Sigmoid colon (tissue), 7 donors: ENCODE results near the gene CRACR2A. TPM values are rescaled to one million over a fixed set of nuclear protein-coding genes. Genes with fewer than 3 reads are reported as not detected.

Experiments used
- DNase-seq: peaks from one replicate; pipeline ENCODE4 v3.0.0-alpha.2; 2019
- H3K27ac ChIP-seq, 4 donors: fragments of 200-600 bp; sonication (generic); one replicate each; pipeline ENCODE4 v1.5.1; 2016 to 2019; ENCODE audit warnings: mild to moderate bottlenecking in 1 of 4
- H3K27me3 ChIP-seq, 3 donors: fragments of 200-600 bp; sonication (generic); one replicate each; pipeline ENCODE4 v1.5.1; 2019; ENCODE audit warnings: mild to moderate bottlenecking in 1 of 3
- H3K36me3 ChIP-seq, 4 donors: fragments of 200-600 bp; sonication (generic); one replicate each; pipeline ENCODE4 v1.5.1; 2016 to 2019
- H3K4me1 ChIP-seq, 4 donors: fragments of 200-600 bp; sonication (generic); one replicate each; pipeline ENCODE4 v1.5.1; 2017 to 2019
- H3K4me3 ChIP-seq, 4 donors: fragments of 200-600 bp; sonication (generic); one replicate each; pipeline ENCODE4 v1.5.1; 2017 to 2019; ENCODE audit warnings: mild to moderate bottlenecking in 2 of 4, moderate library complexity in 1 of 4
- H3K9me3 ChIP-seq, 4 donors: fragments of 200-600 bp in 3 of 4; sonication (generic) in 3 of 4; one replicate each; pipeline versions ENCODE4 v1.5.1 to v1.6.1; 2013 to 2019
- EP300 ChIP-seq, 4 donors: sonication (generic); formaldehyde crosslinking; IDR thresholded peaks; one replicate each; pipeline ENCODE4 v1.6.1; 2017; ENCODE audit warnings: antibody characterized with exemption in 4 of 4
- POLR2A ChIP-seq, 2 donors: fragments of 450-650 bp; IDR thresholded peaks; one replicate each; pipeline ENCODE4 v1.6.1; 2016; ENCODE audit warnings: antibody characterized with exemption in 2 of 2, mild to moderate bottlenecking in 2 of 2, moderate library complexity in 2 of 2
- POLR2AphosphoS5 ChIP-seq, 4 donors: sonication (generic); formaldehyde crosslinking; IDR thresholded peaks; one replicate each; pipeline ENCODE4 v1.6.1; 2017; ENCODE audit warnings: antibody characterized with exemption in 4 of 4
- WGBS, 2 donors: extraction: QIAGEN DNeasy Blood & Tissue Kit; methylation state at CpG; one replicate each; pipeline ENCODE4 v1.1.7; 2013; 5-methylcytosine and 5-hydroxymethylcytosine counted together
- intact Hi-C: fragments of 100-400 bp; cut with DNase I; formaldehyde crosslinking; loops from one replicate; pipeline ENCODE4 v1.15.1; 2023
- polyA plus RNA-seq, 3 donors: library from polyadenylated mRNA; stranded (reverse); fragments of 200-250 nt; gene quantifications; one replicate each; pipeline ENCODE4 v1.2.3, GENCODE V29; 2013
- small RNA-seq, 3 donors: library from RNA; depleted of rRNA; stranded (forward); fragments of <200 nt; gene quantifications; one replicate each; pipeline ENCODE3, GENCODE V24; 2016
- total RNA-seq, 4 donors: library from RNA; depleted of rRNA; stranded (reverse); fragments of >200 nt; gene quantifications; one replicate each; pipeline ENCODE4 v1.1.0, GENCODE V29; 2016
- TF ChIP-seq, protein P1 (sequence below), 4 experiments: fragments of 450-650 bp in 3 of 4; fragments of 200-600 bp in 1 of 4; IDR thresholded peaks; one replicate each; pipeline ENCODE4 v1.5.1; 2016 to 2019; ENCODE audit warnings: antibody characterized with exemption in 4 of 4, mild to moderate bottlenecking in 3 of 4, moderate library complexity in 2 of 4
- donor health status: healthy with polysubstance abuse.
- donor health status: Bipolar disorder and iron deficiency.
- donor health status: healthy.

The CRACR2A gene
- total and polyA plus RNA-seq, 7 donors: 1.1 to 29.6 (median 4.2) TPM

DNA sequence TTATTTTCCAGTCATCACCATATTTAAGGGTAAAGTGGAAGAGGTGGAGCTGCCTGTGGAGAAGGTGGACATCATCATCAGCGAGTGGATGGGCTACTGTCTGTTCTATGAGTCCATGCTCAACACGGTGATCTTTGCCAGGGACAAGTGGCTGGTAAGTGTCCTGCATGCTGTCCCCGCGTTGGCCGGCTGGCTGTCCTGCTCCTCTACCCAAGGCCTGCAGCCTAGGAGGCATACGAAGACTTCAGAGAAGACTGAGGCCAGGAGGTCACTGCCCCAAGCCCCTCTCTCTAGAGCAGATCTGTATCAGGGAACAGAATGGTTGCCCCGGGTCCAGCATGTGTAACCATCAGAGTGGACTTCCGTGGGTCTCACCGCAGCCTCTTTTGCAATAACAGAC, 184.2 kb downstream of the CRACR2A start:
- DNase-seq: no peak
- TF ChIP-seq POLR2AphosphoS5 (IDR thresholded peaks at IDR 0.05) (no peak), EP300 (IDR thresholded peaks at IDR 0.05) (no peak), POLR2A (IDR thresholded peaks at IDR 0.05) (no peak)
- TF ChIP-seq, protein P1, sequence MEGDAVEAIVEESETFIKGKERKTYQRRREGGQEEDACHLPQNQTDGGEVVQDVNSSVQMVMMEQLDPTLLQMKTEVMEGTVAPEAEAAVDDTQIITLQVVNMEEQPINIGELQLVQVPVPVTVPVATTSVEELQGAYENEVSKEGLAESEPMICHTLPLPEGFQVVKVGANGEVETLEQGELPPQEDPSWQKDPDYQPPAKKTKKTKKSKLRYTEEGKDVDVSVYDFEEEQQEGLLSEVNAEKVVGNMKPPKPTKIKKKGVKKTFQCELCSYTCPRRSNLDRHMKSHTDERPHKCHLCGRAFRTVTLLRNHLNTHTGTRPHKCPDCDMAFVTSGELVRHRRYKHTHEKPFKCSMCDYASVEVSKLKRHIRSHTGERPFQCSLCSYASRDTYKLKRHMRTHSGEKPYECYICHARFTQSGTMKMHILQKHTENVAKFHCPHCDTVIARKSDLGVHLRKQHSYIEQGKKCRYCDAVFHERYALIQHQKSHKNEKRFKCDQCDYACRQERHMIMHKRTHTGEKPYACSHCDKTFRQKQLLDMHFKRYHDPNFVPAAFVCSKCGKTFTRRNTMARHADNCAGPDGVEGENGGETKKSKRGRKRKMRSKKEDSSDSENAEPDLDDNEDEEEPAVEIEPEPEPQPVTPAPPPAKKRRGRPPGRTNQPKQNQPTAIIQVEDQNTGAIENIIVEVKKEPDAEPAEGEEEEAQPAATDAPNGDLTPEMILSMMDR (IDR thresholded peaks at IDR 0.05): no peak
- Histone ChIP-seq H3K4me3 (no peak overlapping the region), H3K27ac (no peak overlapping the region), H3K36me3 (no peaks in the 10 kb centered on the region), H3K27me3 (no peaks in the 10 kb centered on the region), H3K4me1 (no peaks in the 10 kb centered on the region), H3K9me3 (no peaks in the 10 kb centered on the region)
- 92 to 95% methylated on average over 9 of the region's 9 CpGs for WGBS, 2 donors
- intact Hi-C loops: no loop called here

DNA sequence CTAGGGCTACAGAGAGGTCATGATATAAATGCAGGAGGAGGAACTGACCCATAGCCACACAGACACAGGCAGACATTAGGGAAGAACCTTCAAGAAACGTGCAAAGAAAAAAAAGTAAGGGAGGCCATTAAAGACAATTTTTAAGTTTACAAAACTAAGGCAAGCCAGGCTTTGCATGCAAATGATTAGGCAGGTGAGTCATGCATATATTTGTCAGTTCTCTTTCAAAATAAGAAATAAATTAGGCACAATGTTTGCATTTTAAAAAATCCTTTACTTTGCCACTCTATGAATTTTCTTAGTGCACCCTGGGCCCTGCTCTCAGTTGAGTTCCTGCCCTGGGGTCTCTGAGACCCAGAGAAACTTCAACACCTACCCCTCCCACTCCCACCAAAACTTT, 186.9 kb downstream of the CRACR2A start:
- H3K4me1 ChIP-seq: no peaks in the 10 kb centered on the region
- 56 to 75% methylated on average over 1 of the region's 1 CpG for WGBS, 2 donors
- H3K27ac ChIP-seq: no peak overlapping the region
- no peaks in the 10 kb centered on the region for H3K27me3 ChIP-seq
- no peak for TF ChIP-seq EP300 (IDR thresholded peaks at IDR 0.05)
- TF ChIP-seq POLR2A (IDR thresholded peaks at IDR 0.05): no peak
- no peak for TF ChIP-seq POLR2AphosphoS5 (IDR thresholded peaks at IDR 0.05)
- TF ChIP-seq, protein P1 (IDR thresholded peaks at IDR 0.05): no peak
- H3K36me3 ChIP-seq: no peaks in the 10 kb centered on the region
- no peaks in the 10 kb centered on the region for H3K9me3 ChIP-seq
- DNase-seq: no peak
- intact Hi-C loops: no loop called here
- H3K4me3 ChIP-seq: no peak overlapping the region

Small RNA genes within 50 kb of the gene (small RNA-seq; reads per million reads assigned to genes)
- gene RNU6-174P: 0 reads per million in 3 donors

Other genes starting within 250 kb of the CRACR2A start
- 10 to 100 TPM in 1 of 4 donors, 1 to 10 TPM in 3; 5.8 to 12.1 (median 8.8) TPM for gene PARP11, start 120.3 kb upstream of the CRACR2A start, total RNA-seq
- gene PARP11, start 120.3 kb upstream of the CRACR2A start, polyA plus RNA-seq: 1 to 10 TPM; 2.4 to 6.0 (median 2.8) TPM